Hematopoietic multipotent progenitor cell treated with erythropoietin and hydrocortisone succinate and interleukin-3 and kit ligand, for 15 days (in vitro differentiated cells): ENCODE results near the gene P2RX4.
"Not testable (repeated sequence)": the region's sequence is repeated elsewhere in the genome, so short reads cannot be mapped to it uniquely, and the experiment has no call there.

Experiments used
- DNase-seq: peaks from one replicate; pipeline ENCODE4 v3.0.0-alpha.2; 2015; ENCODE audit warnings: low spot score

P2RX4 gene

GRCh38 chr12:121241156-121241970 lies 31.4 kb downstream of the P2RX4 start:
- DNase-seq, result no peak

GRCh38 chr12:121245031-121245430 lies 35.1 kb downstream of the P2RX4 start:
- no peak for DNase-seq

GRCh38 chr12:121245951-121246350 lies 36.0 kb downstream of the P2RX4 start:
- no peak for DNase-seq

- DNase-seq, result peak; percentile 62
Observed at GRCh38 chr12:121246893-121247557, 37.1 kb downstream of the P2RX4 start.

- DNase-seq, result no peak
Observed at GRCh38 chr12:121248622-121249021, 38.7 kb downstream of the P2RX4 start.

GRCh38 chr12:121250359-121250758 lies 40.4 kb downstream of the P2RX4 start:
- no peak for DNase-seq

- DNase-seq, result no peak
Observed at GRCh38 chr12:121251838-121252237, 41.9 kb downstream of the P2RX4 start.

- no peak for DNase-seq
Observed at GRCh38 chr12:121252712-121253345, 42.9 kb downstream of the P2RX4 start.

GRCh38 chr12:121253638-121254335 lies 43.9 kb downstream of the P2RX4 start:
- no peak for DNase-seq

- DNase-seq, result no peak
Observed at GRCh38 chr12:121255433-121255832, 45.5 kb downstream of the P2RX4 start.

- not testable (repeated sequence) for DNase-seq
Observed at GRCh38 chr12:121257704-121258449, 47.9 kb downstream of the P2RX4 start.

GRCh38 chr12:121259074-121259473 lies 49.1 kb downstream of the P2RX4 start:
- no peak for DNase-seq

GRCh38 chr12:121260091-121260490 lies 50.2 kb downstream of the P2RX4 start:
- DNase-seq, result no peak

- no peak for DNase-seq
Observed at GRCh38 chr12:121261398-121261797, 51.5 kb downstream of the P2RX4 start.

- DNase-seq, result no peak
Observed at GRCh38 chr12:121263206-121263935, 53.4 kb downstream of the P2RX4 start.

- no peak for DNase-seq
Observed at GRCh38 chr12:121264135-121264534, 54.2 kb downstream of the P2RX4 start.

GRCh38 chr12:121264951-121265515 lies 55.1 kb downstream of the P2RX4 start:
- DNase-seq, result no peak

- DNase-seq, result no peak
Observed at GRCh38 chr12:121267822-121268221, 57.9 kb downstream of the P2RX4 start.

- DNase-seq, result no peak
Observed at GRCh38 chr12:121273364-121273896, 63.5 kb downstream of the P2RX4 start.

GRCh38 chr12:121274036-121274763 lies 64.3 kb downstream of the P2RX4 start:
- no peak for DNase-seq
